Endodermal cell (in vitro differentiated cells): ENCODE results near the gene HOXB5. TPM values are rescaled to one million over a fixed set of nuclear protein-coding genes. Genes with fewer than 3 reads are reported as not detected.

ENCODE experiments used
- DNase-seq: peaks from one replicate; pipeline ENCODE4 v3.0.0-alpha.2; 2017
- H3K27ac ChIP-seq: 2 replicates; pipeline ENCODE4 v1.5.1; 2013; ENCODE audit warnings: mild to moderate bottlenecking, low read depth, low read length, moderate library complexity
- H3K27me3 ChIP-seq: 2 replicates; pipeline ENCODE4 v1.6.1; 2013; ENCODE audit warnings: mild to moderate bottlenecking, low read length, moderate library complexity; ENCODE audit not compliant: insufficient read depth, control insufficient read depth, poor library complexity, severe bottlenecking
- H3K36me3 ChIP-seq: 2 replicates; pipeline ENCODE4 v1.7.0; 2013; ENCODE audit warnings: mild to moderate bottlenecking, low read length, moderate library complexity; ENCODE audit not compliant: control insufficient read depth, insufficient read depth
- H3K4me1 ChIP-seq: one replicate; pipeline ENCODE4 v1.7.0; 2013; ENCODE audit warnings: low read length; ENCODE audit not compliant: control insufficient read depth, insufficient read depth
- H3K4me3 ChIP-seq: 2 replicates; pipeline ENCODE4 v1.5.1; 2013; ENCODE audit warnings: mild to moderate bottlenecking, low read length, moderate library complexity
- H3K9ac ChIP-seq: 2 replicates; pipeline ENCODE4 v1.6.1; 2013; ENCODE audit warnings: mild to moderate bottlenecking, low read length, moderate library complexity; ENCODE audit not compliant: poor library complexity, severe bottlenecking; ENCODE audit errors: extremely low read depth
- H3K9me3 ChIP-seq: 2 replicates; pipeline ENCODE4 v1.6.1; 2013; ENCODE audit warnings: mild to moderate bottlenecking, low read length, moderate library complexity; ENCODE audit not compliant: control insufficient read depth
- H3K27ac Mint-ChIP-seq: 2 replicates; pipeline ENCODE4 v1.8.0; 2020; ENCODE audit warnings: mixed read lengths
- H3K27me3 Mint-ChIP-seq: 2 replicates; pipeline ENCODE4 v1.8.0; 2021; ENCODE audit warnings: mild to moderate bottlenecking, mixed read lengths; ENCODE audit not compliant: insufficient read depth
- H3K36me3 Mint-ChIP-seq: 2 replicates; pipeline ENCODE4 v1.8.0; 2020; ENCODE audit warnings: low read depth, mixed read lengths
- H3K4me1 Mint-ChIP-seq: 2 replicates; pipeline ENCODE4 v1.8.0; 2020; ENCODE audit warnings: mixed read lengths
- H3K4me3 Mint-ChIP-seq: 2 replicates; pipeline ENCODE4 v1.8.0; 2020; ENCODE audit warnings: mild to moderate bottlenecking, moderate library complexity, mixed read lengths
- H3K9me3 Mint-ChIP-seq: 2 replicates; pipeline ENCODE4 v1.8.0; 2020; ENCODE audit warnings: mild to moderate bottlenecking, mixed read lengths
- CTCF ChIP-seq: fragments of 200-600 bp; sonication (generic); conservative IDR thresholded peaks from 2 replicates; pipeline ENCODE4 v1.5.0; 2021; ENCODE audit warnings: antibody characterized with exemption, mild to moderate bottlenecking
- WGBS, 2 experiments: methylation state at CpG; one replicate each; pipeline versions ENCODE4 v1.1.5 to v1.1.7; 2013; ENCODE audit warnings: missing lambda C conversion rate in 2 of 2, mixed read lengths in 1 of 2; ENCODE audit not compliant: insufficient coverage in 1 of 2, insufficient read length in 1 of 2; 5-methylcytosine and 5-hydroxymethylcytosine counted together
- total RNA-seq, 2 donors: library from RNA; stranded (reverse); fragmentation: NEBNext Ultra II Directional in 1 of 2; extraction: Animal tissue kit (Norgen Biotek cat#: 25700) in 1 of 2; gene quantifications; 2 replicates in 1 of 2; 3 replicates in 1 of 2; pipeline ENCODE4 v1.2.1, GENCODE V29; 2021

The HOXB5 gene
- total RNA-seq, 2 donors from 2014 or later = not detected

- Mint-ChIP-seq H3K9me3 (no peaks in the 10 kb centered on the region), H3K4me3 (no peak overlapping the region), H3K27me3 (peaks cover 100% of the 10 kb centered on the region), H3K27ac (no peak overlapping the region), H3K4me1 (peaks cover 4% of the 10 kb centered on the region), H3K36me3 (no peaks in the 10 kb centered on the region)
- Histone ChIP-seq H3K4me1 (peaks cover 3% of the 10 kb centered on the region), H3K9ac (no peak overlapping the region), H3K4me3 (no peak overlapping the region), H3K36me3 (no peaks in the 10 kb centered on the region), H3K27ac (no peak overlapping the region), H3K9me3 (no peaks in the 10 kb centered on the region), H3K27me3 (peaks cover 100% of the 10 kb centered on the region)
- 0 to 7% methylated on average over 1 to 27 of the region's 29 CpGs for WGBS, 2 experiments
- TF ChIP-seq CTCF = peak; percentile 43
- peak; percentile 78 for DNase-seq
These were observed 48.0 kb upstream of the HOXB5 start for GRCh38 chr17:48641541-48642058.

GRCh38 chr17:48640858-48641180 is 47.2 kb upstream of the HOXB5 start:
- H3K9ac ChIP-seq = no peak overlapping the region
- H3K27me3 Mint-ChIP-seq = peaks cover 100% of the 10 kb centered on the region
- H3K4me3 Mint-ChIP-seq = no peak overlapping the region
- H3K36me3 Mint-ChIP-seq = no peaks in the 10 kb centered on the region
- no peak for DNase-seq
- H3K9me3 ChIP-seq = no peaks in the 10 kb centered on the region
- no peak overlapping the region for H3K4me3 ChIP-seq
- TF ChIP-seq CTCF = no peak
- H3K4me1 ChIP-seq = no peaks in the 10 kb centered on the region
- no peaks in the 10 kb centered on the region for H3K9me3 Mint-ChIP-seq
- H3K27me3 ChIP-seq = peaks cover 100% of the 10 kb centered on the region
- H3K4me1 Mint-ChIP-seq = peaks cover 4% of the 10 kb centered on the region
- H3K36me3 ChIP-seq = no peaks in the 10 kb centered on the region
- no peak overlapping the region for H3K27ac ChIP-seq
- WGBS, 2 experiments = no CpG with 5 or more reads among the region's 1 CpG
- no peak overlapping the region for H3K27ac Mint-ChIP-seq

- Histone ChIP-seq H3K4me1 (no peaks in the 10 kb centered on the region), H3K27me3 (peaks cover 100% of the 10 kb centered on the region), H3K9ac (no peak overlapping the region), H3K27ac (no peak overlapping the region), H3K9me3 (no peaks in the 10 kb centered on the region), H3K4me3 (no peak overlapping the region), H3K36me3 (no peaks in the 10 kb centered on the region)
- peaks cover 100% of the 10 kb centered on the region for H3K27me3 Mint-ChIP-seq
- no peaks in the 10 kb centered on the region for H3K9me3 Mint-ChIP-seq
- H3K27ac Mint-ChIP-seq = no peak overlapping the region
- peak; percentile 45 for DNase-seq
- WGBS, 2 experiments = 50 to 60% methylated on average over 4 to 6 of the region's 6 CpGs
- H3K36me3 Mint-ChIP-seq = no peaks in the 10 kb centered on the region
- no peak overlapping the region for H3K4me3 Mint-ChIP-seq
- no peak for TF ChIP-seq CTCF
- peaks cover 4% of the 10 kb centered on the region for H3K4me1 Mint-ChIP-seq
These were observed 46.6 kb upstream of the HOXB5 start for GRCh38 chr17:48639982-48640857.
